Thyroid gland (tissue), 4 donors: ENCODE data around the gene RBMS1.

Experiments
- POLR2A ChIP-seq, 2 donors: fragments of 450-650 bp; IDR thresholded peaks; one replicate each; pipeline ENCODE4 v1.6.1; 2017; ENCODE audit warnings: antibody characterized with exemption in 2 of 2, mild to moderate bottlenecking in 2 of 2, moderate library complexity in 1 of 2
- TF ChIP-seq, protein P1 (sequence below), 6 experiments: fragments of 200-600 bp in 3 of 6; fragments of 450-650 bp in 3 of 6; sonication (generic) in 3 of 6; IDR thresholded peaks; one replicate each; pipeline ENCODE4 v1.5.1; 2016 to 2019; ENCODE audit warnings: antibody characterized with exemption in 6 of 6, mild to moderate bottlenecking in 2 of 6, inconsistent platforms in 1 of 6, moderate library complexity in 1 of 6

DNA sequence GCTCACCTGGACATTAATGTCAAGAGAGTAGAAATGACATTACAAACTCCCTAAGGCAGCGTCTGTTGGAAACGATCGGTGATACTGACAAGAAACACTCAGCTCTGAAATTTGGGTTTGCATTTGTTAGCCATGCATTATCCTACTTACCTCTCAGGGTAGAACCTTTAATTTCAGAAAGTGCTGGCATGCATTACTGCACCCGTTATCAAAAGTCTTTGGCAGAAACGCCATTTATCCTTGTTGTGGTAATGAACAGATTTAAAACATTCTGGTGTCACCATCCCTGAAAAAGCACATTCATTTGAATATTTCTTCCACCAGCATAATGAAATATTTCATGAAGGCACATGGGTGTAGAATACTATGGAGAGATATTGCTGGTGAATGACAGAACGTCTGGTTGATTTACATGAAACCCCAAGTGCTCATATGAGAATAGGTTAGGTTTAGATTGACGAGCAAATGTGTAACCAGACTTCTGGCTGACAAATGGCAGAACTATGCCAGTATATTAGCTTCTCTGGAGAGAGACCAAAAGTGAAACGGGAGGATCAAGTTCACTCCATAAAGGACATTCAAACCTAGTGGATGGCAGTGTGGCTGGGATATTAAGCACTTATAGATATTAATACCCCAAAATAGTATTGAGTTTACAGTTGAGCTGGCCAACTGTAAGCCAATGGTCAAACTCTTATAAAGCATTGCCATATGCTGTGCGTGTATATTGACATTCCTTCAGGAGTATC is 240.0 kb downstream of the RBMS1 start:
- TF ChIP-seq, protein P1, sequence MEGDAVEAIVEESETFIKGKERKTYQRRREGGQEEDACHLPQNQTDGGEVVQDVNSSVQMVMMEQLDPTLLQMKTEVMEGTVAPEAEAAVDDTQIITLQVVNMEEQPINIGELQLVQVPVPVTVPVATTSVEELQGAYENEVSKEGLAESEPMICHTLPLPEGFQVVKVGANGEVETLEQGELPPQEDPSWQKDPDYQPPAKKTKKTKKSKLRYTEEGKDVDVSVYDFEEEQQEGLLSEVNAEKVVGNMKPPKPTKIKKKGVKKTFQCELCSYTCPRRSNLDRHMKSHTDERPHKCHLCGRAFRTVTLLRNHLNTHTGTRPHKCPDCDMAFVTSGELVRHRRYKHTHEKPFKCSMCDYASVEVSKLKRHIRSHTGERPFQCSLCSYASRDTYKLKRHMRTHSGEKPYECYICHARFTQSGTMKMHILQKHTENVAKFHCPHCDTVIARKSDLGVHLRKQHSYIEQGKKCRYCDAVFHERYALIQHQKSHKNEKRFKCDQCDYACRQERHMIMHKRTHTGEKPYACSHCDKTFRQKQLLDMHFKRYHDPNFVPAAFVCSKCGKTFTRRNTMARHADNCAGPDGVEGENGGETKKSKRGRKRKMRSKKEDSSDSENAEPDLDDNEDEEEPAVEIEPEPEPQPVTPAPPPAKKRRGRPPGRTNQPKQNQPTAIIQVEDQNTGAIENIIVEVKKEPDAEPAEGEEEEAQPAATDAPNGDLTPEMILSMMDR (IDR thresholded peaks at IDR 0.05), result no peak
- TF ChIP-seq POLR2A (IDR thresholded peaks at IDR 0.05), result no peak
